GM19397 (cell line): ENCODE data around the gene STBD1.
"Not testable (repeated sequence)": the region's sequence is repeated elsewhere in the genome, so short reads cannot be mapped to it uniquely, and the experiment has no call there.

Experiments
- ATAC-seq: cut with Tn5 transposase; IDR thresholded peaks from one replicate; pipeline ENCODE4 v1.9.1; 2021; ENCODE audit warnings: mild to moderate bottlenecking, moderate library complexity; ENCODE audit not compliant: unreplicated experiment

Gene STBD1

GRCh38 chr4:76305971-76306881, at the start of gene STBD1:
TSS of gene STBD1 (plus strand) at chr4:76306733. CDS start at chr4:76306770, 37 bp downstream.
- ATAC-seq, result no peak

DNA sequence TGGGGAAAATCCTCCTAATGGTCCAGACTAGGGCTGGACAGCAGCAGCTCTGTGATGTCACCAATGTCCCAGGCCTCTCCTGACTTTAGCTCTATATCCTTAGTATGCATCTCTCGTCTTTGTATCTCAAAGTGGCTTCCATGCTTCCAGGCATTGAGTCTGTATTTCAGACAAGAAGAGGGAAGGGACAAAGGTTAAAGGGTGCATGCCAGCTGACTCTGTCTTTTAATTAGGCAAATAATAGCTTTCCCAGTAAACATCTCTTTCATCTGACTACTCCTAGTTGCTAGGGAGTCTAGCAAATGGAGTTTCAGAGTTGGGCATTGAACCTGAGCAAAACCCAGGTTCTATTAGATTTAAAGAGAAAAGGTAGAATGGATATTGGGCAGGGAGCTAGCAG, 49.6 kb upstream of the STBD1 start:
- no peak for ATAC-seq

- ATAC-seq, result no peak
Observed at GRCh38 chr4:76257824-76258223, 48.7 kb upstream of the STBD1 start.

- ATAC-seq, result no peak
Observed at GRCh38 chr4:76260571-76260970, 46.0 kb upstream of the STBD1 start.

GRCh38 chr4:76265631-76266218, 40.8 kb upstream of the STBD1 start:
- ATAC-seq, result no peak

DNA sequence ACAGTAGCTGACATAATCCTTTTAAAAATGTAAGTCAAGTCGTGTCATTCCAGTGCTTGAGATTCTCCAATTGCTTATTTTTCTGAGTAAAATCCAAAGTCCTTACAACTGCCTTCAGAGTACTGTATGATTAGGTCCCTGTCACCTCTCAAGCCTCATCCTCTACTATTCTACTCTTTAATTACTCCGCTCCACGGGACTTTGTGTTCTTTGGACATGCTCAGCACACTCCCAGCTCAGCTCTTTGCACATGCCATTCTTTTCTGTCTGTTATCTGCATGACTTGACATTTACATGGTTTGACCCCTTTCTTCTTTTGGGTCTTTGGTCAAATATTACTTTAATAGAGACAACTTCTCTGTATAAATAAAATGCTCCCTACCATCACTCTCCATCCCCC, 39.9 kb upstream of the STBD1 start:
- ATAC-seq, result no peak

DNA sequence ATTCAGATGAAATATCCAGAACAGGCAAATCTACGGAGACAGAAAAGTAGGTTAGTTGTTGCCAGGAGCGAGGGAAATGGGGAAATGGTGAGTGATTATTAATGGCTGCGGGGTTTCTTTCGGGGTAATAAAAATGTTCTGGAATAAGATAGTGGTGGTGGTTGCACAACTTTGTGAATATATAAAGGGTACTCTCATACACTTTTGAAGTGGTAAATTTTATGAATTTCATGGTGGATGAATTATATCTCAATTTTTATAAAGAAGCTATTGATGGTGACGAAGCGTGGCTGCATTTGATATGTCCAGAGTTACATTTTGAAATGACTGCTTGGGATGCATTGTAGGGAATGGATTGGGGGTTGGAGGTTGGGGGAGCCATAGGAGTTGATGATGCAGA, 38.7 kb upstream of the STBD1 start:
- ATAC-seq, result no peak

- ATAC-seq, result no peak
Observed at GRCh38 chr4:76270244-76271175, 36.0 kb upstream of the STBD1 start.

DNA sequence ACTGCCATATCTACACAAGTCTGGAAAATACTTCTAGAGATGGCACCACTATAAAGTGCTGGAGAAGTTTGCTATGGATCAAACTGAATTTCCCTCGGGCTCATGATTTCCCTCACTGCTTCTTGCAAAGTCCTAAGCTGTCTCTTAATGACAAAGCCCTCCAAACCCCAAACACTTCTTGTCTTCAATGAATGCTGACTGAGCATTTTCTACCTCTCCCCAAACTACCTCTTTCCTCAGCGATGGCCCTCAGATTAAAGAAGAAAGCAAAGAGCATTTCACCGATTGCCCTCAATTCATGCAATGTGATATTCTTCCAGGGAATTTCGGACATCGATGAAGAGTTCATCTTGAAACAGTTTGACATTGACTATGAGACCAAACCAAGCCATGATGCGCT, 35.3 kb upstream of the STBD1 start:
- no peak for ATAC-seq

GRCh38 chr4:76272073-76272472, 34.5 kb upstream of the STBD1 start:
- ATAC-seq, result no peak

- no peak for ATAC-seq
Observed at GRCh38 chr4:76272582-76272981, 34.0 kb upstream of the STBD1 start.

DNA sequence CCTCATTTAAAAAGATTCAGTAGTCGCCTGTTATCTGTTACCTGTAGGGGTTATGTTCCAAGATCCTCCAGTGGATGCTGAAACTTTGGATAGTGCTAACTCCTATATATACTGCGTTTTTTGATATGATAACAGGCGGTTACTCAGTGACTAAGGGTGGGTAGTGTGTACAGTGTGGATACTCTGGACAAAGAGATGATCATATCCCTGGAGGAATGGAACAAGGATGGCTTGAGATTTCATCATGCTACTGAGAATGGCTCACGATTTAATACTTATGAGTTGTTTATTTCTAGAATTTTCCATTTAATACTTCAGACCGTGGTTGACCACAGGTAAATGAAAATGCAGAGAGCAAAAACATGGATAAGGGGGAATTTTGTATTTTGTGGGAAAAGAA, 33.5 kb upstream of the STBD1 start:
- ATAC-seq, result no peak

- no peak for ATAC-seq
Observed at GRCh38 chr4:76275486-76276124, 30.9 kb upstream of the STBD1 start.

GRCh38 chr4:76276813-76277212, 29.7 kb upstream of the STBD1 start:
- ATAC-seq, result no peak

DNA sequence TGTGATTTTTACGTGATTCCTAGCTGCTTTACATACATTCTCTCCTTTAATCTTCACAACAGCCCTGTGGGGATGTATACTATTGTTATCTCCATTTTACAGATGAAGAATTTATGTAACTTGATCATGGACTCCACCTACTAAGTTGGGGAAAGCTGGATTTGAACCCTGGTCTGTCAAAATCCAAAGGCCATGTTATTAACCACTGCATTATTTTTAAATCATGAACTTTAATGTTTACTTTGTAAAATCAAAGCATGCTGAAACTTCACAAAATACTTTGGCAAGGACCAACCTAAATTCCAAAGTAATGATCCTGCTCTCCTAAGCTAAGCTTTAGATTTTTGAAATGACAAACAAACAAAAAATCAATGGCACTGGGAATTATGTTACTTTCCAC, 28.9 kb upstream of the STBD1 start:
- ATAC-seq, result no peak

DNA sequence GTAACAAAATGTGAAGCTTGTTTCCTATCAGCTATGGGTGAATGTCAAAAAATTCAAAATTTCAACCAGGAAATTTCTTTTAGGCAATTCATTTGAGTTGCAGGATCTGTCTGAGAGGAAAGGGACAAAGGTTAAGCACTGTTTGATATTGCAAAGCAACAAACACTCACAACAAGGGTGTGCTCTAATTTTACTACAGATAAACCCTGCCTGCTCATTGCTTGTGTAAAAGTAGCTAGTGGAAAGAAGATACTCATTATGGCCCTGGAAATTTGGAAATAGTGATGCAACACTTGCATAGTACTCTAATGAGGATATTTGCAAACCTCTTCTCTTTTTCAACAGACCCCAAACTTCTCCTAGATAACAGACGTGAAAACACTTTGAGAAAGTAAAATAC, 27.9 kb upstream of the STBD1 start:
- no peak for ATAC-seq

DNA sequence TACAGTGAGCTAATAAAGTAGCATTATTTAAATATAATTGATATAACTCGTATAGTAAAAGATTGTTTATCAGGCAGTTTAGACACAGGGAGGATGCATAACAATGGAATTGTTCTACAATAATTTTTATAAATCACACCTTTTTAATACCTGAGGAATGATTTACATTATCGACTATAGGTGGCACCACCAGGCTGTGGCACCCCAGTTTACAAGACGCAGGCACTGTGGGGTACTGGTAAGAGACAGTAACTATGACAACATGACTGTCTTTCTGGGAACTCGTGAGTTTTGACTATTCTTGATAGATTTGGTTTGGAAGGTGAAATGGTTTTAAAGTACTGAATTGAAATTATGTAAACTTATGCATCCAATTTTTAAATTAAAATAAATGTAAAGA, 27.1 kb upstream of the STBD1 start:
- no peak for ATAC-seq

- ATAC-seq, result no peak
Observed at GRCh38 chr4:76280488-76281441, 25.8 kb upstream of the STBD1 start.

DNA sequence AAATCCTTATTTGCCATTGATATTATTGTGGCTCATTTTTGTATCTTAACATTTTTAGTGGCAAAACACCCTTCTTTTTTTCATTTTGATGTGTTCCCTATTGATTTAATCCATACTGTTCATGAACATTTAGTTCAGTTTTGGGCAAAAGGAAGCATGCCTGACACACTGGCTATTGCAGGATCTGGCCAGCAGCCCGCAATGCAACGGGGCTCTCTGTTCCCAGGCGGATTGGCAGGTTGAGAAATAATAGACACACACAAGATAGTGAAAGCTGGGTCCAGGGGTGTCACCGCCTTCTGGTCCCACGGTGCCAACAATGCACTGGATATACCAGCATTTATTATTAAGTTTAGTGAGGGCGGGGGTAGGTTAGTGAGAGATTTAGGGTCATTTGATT, 24.9 kb upstream of the STBD1 start:
- ATAC-seq, result not testable (repeated sequence)
